Lower leg skin (tissue), 4 donors: ENCODE results near the gene KRT72. TPM values are rescaled to one million over a fixed set of nuclear protein-coding genes. Genes with fewer than 3 reads are reported as not detected.

Experiments used
- DNase-seq, 2 donors: peaks; one replicate each; pipeline ENCODE4 v3.0.0-alpha.2; 2019; ENCODE audit warnings: low spot score in 2 of 2
- H3K4me3 ChIP-seq: fragments of 200-600 bp; sonication (generic); 2 replicates; pipeline ENCODE4 v1.5.1; 2017; ENCODE audit warnings: mild to moderate bottlenecking, low read depth; ENCODE audit not compliant: poor library complexity, severe bottlenecking
- POLR2A ChIP-seq, 2 donors: fragments of 450-650 bp; IDR thresholded peaks; one replicate each; pipeline ENCODE4 v1.6.1; 2016 to 2017; ENCODE audit warnings: antibody characterized with exemption in 2 of 2, mild to moderate bottlenecking in 1 of 2, moderate library complexity in 1 of 2
- WGBS, 2 donors: methylation state at CpG; one replicate each; pipeline ENCODE4 v1.1.5; 2018; 5-methylcytosine and 5-hydroxymethylcytosine counted together
- intact Hi-C: fragments of 100-400 bp; cut with DNase I; formaldehyde crosslinking; loops from one replicate; pipeline ENCODE4 v1.15.0; 2023; ENCODE audit warnings: low total_unique reads
- total RNA-seq, 4 donors: library from RNA; depleted of rRNA; stranded (reverse); fragments of >200 nt; gene quantifications; one replicate each; pipeline ENCODE4 v1.1.0, GENCODE V29; 2016
- TF ChIP-seq, protein P1 (sequence below), 3 donors: fragments of 450-650 bp; IDR thresholded peaks; one replicate each; pipeline ENCODE4 v1.5.1; 2016; ENCODE audit warnings: antibody characterized with exemption in 3 of 3, mild to moderate bottlenecking in 3 of 3, moderate library complexity in 2 of 3

The KRT72 gene
- total RNA-seq, 4 donors from 2014 or later, result 0.42 to 14.0 (median 7.1) TPM

DNA sequence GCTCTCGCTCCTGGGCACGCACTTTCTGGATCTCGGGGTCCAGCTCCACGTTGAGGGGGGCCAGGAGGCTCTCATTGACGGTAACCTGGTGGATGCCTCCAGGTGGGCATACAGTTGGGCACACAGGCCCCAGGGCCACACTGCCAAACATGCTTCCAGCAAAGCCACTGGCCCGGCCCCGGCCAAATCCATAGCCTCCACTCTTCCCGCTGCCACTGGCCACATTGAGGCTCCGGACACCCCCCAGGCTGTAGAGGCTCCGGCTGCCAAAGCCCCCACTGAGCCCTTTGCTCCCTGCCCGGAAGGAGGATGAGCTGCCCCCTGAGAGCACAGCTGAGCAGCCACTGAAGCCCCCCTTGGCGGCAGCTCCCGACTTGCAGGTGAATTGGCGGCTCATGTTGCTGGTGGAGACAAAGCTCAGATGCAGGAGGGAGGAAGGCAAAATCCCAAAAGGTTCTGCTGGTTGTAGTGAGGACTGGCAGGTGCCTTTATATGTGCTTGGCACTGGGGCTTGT lies 48.5 kb downstream of the KRT72 start, which contains the start of gene KRT71:
Gene KRT71, minus strand, starts transcription at position 465 of the 515 bp plus-strand sequence. Its CDS starts 68 bp downstream, at position 397.
- intact Hi-C loops, result no loop called here
- DNase-seq, result no peak
- 81 to 96% methylated on average over 14 of the region's 14 CpGs for WGBS, 2 donors
- TF ChIP-seq, protein P1, sequence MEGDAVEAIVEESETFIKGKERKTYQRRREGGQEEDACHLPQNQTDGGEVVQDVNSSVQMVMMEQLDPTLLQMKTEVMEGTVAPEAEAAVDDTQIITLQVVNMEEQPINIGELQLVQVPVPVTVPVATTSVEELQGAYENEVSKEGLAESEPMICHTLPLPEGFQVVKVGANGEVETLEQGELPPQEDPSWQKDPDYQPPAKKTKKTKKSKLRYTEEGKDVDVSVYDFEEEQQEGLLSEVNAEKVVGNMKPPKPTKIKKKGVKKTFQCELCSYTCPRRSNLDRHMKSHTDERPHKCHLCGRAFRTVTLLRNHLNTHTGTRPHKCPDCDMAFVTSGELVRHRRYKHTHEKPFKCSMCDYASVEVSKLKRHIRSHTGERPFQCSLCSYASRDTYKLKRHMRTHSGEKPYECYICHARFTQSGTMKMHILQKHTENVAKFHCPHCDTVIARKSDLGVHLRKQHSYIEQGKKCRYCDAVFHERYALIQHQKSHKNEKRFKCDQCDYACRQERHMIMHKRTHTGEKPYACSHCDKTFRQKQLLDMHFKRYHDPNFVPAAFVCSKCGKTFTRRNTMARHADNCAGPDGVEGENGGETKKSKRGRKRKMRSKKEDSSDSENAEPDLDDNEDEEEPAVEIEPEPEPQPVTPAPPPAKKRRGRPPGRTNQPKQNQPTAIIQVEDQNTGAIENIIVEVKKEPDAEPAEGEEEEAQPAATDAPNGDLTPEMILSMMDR (IDR thresholded peaks at IDR 0.05), result no peak
- TF ChIP-seq POLR2A (IDR thresholded peaks at IDR 0.05), result no peak
- H3K4me3 ChIP-seq, result no peak within 1 kb of the TSS

DNA sequence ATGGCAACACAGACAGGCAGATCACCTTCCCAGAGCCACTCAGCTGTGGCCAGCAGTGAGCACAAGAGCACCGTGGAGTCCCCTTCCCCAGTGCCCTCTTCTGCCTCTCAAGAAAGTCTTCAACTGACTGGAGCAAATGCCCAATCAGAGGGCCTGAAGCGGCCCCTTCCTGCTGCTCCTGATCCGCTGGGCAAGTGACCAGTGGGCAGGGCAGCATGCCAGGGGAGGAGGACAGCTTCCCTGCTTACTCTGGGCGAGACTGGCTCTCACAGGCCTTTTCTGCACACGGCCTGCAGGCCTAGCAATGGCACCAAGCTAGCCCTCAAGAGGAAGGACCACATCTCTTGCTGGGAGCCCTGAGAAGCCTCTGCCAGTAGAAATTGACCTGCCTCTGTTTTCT lies 49.2 kb downstream of the KRT72 start:
- H3K4me3 ChIP-seq, result no peak overlapping the region
- no peak for TF ChIP-seq POLR2A (IDR thresholded peaks at IDR 0.05)
- TF ChIP-seq, protein P1 (IDR thresholded peaks at IDR 0.05), result no peak
- intact Hi-C loops, result no loop called here
- no peak for DNase-seq
- 76 to 92% methylated on average over 5 of the region's 5 CpGs for WGBS, 2 donors

DNA sequence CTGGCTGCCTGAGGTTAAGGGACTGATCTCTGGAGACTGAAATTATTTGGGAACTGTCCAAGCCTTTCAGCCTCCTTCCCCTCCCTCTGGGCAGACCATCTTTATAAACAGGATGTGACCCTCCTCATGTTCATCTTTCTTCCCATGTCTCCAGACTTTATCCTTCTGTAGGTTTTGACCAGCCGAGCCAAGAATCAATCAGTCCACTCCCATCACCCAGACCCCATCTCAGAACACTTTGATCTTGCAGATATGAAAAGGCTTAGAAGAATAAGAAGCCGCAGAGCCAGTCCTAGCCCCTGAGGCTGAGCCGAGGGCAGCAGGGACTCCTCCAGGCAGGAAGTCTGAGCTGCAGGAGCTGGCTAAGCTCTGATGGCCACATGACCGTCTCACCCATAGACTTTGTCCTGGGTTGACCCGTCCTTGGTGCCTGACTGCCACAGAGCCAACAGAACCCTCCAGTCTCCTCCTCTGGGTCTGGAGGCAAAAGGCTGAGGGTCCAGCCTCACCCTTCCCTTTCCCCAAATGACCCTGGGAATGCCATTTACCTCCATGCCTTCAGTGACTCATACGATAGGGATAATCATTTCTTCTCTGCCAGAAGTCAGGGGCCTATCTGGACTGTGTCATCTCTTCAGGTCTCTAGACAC lies 49.9 kb downstream of the KRT72 start:
- no peak for DNase-seq
- TF ChIP-seq POLR2A (IDR thresholded peaks at IDR 0.05), result no peak
- TF ChIP-seq, protein P1 (IDR thresholded peaks at IDR 0.05), result no peak
- no peak overlapping the region for H3K4me3 ChIP-seq
- intact Hi-C loops, result no loop called here
- 66 to 83% methylated on average over 4 to 6 of the region's 6 CpGs for WGBS, 2 donors

DNA sequence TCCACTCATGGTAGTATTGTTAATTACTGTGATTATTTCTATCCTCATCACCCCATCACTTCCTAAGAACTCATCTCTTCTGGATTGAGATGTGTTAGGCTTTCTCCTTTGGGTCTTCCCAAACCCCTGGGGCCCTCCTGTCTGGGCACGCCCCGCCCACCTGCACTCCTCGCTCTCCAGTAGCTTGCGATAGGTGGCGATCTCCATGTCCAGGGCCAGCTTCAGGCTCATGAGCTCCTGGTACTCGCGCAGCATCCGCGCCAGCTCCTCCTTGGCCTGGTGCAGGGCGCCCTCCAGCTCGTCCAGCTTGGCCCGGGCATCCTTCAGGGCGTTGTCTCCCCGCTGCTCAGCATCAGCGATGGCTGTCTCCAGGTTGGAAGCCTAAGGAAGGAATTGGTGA lies 55.1 kb downstream of the KRT72 start:
- intact Hi-C loops, result no loop called here
- no peak overlapping the region for H3K4me3 ChIP-seq
- DNase-seq, result no peak
- WGBS, 2 donors, result 90 to 91% methylated on average over 15 of the region's 15 CpGs
- TF ChIP-seq, protein P1 (IDR thresholded peaks at IDR 0.05), result no peak
- no peak for TF ChIP-seq POLR2A (IDR thresholded peaks at IDR 0.05)

DNA sequence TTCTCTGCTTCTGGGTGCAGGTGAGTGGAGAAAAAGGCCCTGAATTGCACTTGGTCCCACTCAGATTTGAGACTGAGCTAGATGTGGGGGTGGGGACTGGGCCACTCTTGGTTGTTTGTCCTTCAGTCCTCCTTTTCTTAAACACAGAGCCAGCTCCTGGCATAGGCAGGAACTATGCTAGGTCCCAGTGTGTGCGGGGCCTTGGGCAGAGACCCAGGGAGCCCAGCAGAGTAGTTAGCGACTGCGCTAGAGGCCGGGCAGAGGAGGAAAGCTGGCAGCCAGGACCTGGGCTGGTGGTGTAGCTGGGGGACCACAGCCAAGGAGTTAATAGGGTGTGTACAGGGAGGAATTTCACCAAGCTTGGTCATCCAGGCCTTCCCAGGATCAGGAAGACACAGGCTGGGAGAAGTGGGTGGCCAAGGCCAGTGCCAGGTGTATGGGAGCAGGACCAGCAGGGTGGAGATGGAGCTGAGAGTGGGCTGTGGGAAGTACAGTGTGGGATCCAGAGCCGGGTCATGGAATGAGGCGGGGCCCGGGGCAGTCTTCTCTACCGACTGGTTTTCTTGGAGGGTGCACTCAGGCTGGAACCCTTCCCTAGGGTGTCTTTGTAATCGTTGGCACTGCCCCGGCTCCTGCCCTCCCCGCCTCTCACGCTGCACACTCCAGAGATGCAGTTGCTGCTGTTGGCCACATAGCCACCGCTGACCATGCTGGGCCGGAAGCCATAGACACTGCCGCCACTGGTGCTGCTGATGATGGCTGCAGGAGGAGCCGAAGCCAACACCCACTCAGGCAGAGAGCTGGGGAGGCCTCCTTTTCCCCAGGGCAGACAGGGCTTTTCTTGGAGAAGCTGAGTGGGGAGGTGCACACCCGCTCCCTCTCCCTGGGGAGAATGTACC lies 57.0 kb downstream of the KRT72 start:
- no peak overlapping the region for H3K4me3 ChIP-seq
- DNase-seq, result no peak
- no peak for TF ChIP-seq POLR2A (IDR thresholded peaks at IDR 0.05)
- TF ChIP-seq, protein P1 (IDR thresholded peaks at IDR 0.05), result no peak
- 35 to 38% methylated on average over 17 of the region's 17 CpGs for WGBS, 2 donors
- intact Hi-C loops, result no loop called here
